ENCODE measurements around the gene CHIC2.
"Not testable (repeated sequence)": the region's sequence is repeated elsewhere in the genome, so short reads cannot be mapped to it uniquely, and the experiment has no call there.

Gene CHIC2

DNA sequence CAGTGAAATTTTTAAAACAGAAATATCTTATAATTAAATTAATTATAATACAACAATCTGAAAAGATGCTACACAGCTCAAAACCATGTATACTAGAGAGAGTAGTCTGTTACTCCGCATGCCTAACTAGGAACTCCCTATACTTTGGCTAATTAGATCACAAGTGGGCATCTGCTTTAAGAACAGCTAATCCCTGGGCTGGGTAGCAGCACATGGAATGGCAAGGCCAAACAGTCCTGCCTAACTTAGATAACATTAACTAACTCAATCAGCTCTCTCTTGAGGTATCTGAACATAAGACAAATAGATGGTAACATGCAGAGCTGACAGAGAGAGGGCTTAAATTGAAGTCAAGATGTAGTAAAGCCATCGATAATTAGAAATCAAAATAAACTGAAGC lies 9.9 kb downstream of the CHIC2 start:
- DNase-seq (ENCODE audit: insufficient read length) = no peak
- no peak for FAIRE-seq
- TF ChIP-seq TAF1 (IDR thresholded peaks at IDR 0.05; ENCODE audit: borderline replicate concordance, low read depth, low read length) (no peak), POLR2AphosphoS5 (IDR thresholded peaks at IDR 0.05; ENCODE audit: low read depth, low read length) (no peak), POLR2A (IDR thresholded peaks at IDR 0.05; ENCODE audit: low read depth, low read length) (no peak)

GRCh38 chr4:54053322-54053721 lies 11.1 kb downstream of the CHIC2 start:
- not testable (repeated sequence) for FAIRE-seq; DNase-seq (ENCODE audit: insufficient read length)

- no peak for FAIRE-seq
- no peak for DNase-seq (ENCODE audit: insufficient read length)
- no peak for TF ChIP-seq POLR2AphosphoS5 (IDR thresholded peaks at IDR 0.05; ENCODE audit: low read depth, low read length)
- no peak for TF ChIP-seq POLR2A (IDR thresholded peaks at IDR 0.05; ENCODE audit: low read depth, low read length)
- TF ChIP-seq TAF1 (IDR thresholded peaks at IDR 0.05; ENCODE audit: borderline replicate concordance, low read depth, low read length) = no peak
Observed at GRCh38 chr4:54050214-54050904, 14.0 kb downstream of the CHIC2 start.

GRCh38 chr4:54043630-54044029 lies 20.8 kb downstream of the CHIC2 start:
- not testable (repeated sequence) for FAIRE-seq; DNase-seq (ENCODE audit: insufficient read length)

DNA sequence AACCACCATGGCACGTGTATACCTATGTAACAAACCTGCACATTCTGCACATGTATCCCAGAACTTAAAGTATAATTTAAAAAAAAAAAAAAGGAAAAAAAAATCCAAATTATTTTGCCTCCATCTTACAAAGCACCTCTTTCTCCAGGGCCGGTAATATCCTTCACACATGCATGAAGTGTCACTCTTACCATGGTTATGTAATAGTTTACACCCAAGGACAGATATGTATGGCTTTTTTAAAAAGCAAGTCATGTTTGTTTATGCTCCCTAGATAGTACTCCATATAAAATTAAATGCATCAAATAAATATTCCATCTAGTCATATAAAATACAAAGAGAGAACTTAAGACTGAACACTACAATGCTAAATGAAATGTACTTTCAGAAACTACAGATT lies 22.5 kb downstream of the CHIC2 start:
- no peak for FAIRE-seq
- no peak for TF ChIP-seq TAF1 (IDR thresholded peaks at IDR 0.05; ENCODE audit: borderline replicate concordance, low read depth, low read length)
- TF ChIP-seq POLR2A (IDR thresholded peaks at IDR 0.05; ENCODE audit: low read depth, low read length) = no peak
- TF ChIP-seq POLR2AphosphoS5 (IDR thresholded peaks at IDR 0.05; ENCODE audit: low read depth, low read length) = no peak
- DNase-seq (ENCODE audit: insufficient read length) = no peak

- DNase-seq (ENCODE audit: insufficient read length) (no peak), FAIRE-seq (no peak)
- TF ChIP-seq TAF1 (IDR thresholded peaks at IDR 0.05; ENCODE audit: borderline replicate concordance, low read depth, low read length) (no peak), POLR2A (IDR thresholded peaks at IDR 0.05; ENCODE audit: low read depth, low read length) (no peak), POLR2AphosphoS5 (IDR thresholded peaks at IDR 0.05; ENCODE audit: low read depth, low read length) (no peak)
Observed at GRCh38 chr4:54041100-54041499, 23.3 kb downstream of the CHIC2 start.

GRCh38 chr4:54038056-54038455 lies 26.3 kb downstream of the CHIC2 start:
- TF ChIP-seq TAF1 (IDR thresholded peaks at IDR 0.05; ENCODE audit: borderline replicate concordance, low read depth, low read length) (no peak), POLR2A (IDR thresholded peaks at IDR 0.05; ENCODE audit: low read depth, low read length) (no peak), POLR2AphosphoS5 (IDR thresholded peaks at IDR 0.05; ENCODE audit: low read depth, low read length) (no peak)
- FAIRE-seq (no peak), DNase-seq (ENCODE audit: insufficient read length) (no peak)

DNA sequence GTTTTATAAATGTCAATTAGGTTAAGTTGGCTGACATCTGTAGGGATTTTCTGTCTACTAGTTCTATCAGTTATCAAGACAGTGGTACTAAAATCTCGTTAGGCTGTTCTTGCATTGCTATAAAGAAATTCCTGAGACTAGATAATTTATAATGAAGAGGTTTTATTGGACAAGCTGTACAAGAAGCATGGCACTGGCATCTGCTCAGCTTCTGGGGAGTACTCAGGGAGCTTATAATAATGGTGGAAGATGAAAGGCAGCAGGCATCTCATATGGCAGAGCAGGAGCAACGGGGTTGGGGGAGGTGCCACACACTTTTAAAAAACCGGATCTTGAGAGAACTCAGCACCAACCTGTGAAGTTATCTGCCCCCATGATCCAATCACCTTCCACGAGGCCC lies 28.2 kb downstream of the CHIC2 start:
- peak; percentile 44 for FAIRE-seq
- TF ChIP-seq POLR2A (IDR thresholded peaks at IDR 0.05; ENCODE audit: low read depth, low read length) (no peak), POLR2AphosphoS5 (IDR thresholded peaks at IDR 0.05; ENCODE audit: low read depth, low read length) (no peak), TAF1 (IDR thresholded peaks at IDR 0.05; ENCODE audit: borderline replicate concordance, low read depth, low read length) (no peak)
- no peak for DNase-seq (ENCODE audit: insufficient read length)

- TF ChIP-seq TAF1 (IDR thresholded peaks at IDR 0.05; ENCODE audit: borderline replicate concordance, low read depth, low read length) (no peak), POLR2AphosphoS5 (IDR thresholded peaks at IDR 0.05; ENCODE audit: low read depth, low read length) (no peak), POLR2A (IDR thresholded peaks at IDR 0.05; ENCODE audit: low read depth, low read length) (no peak)
- DNase-seq (ENCODE audit: insufficient read length) (no peak), FAIRE-seq (no peak)
Observed at GRCh38 chr4:54032558-54033135, 31.8 kb downstream of the CHIC2 start.

DNA sequence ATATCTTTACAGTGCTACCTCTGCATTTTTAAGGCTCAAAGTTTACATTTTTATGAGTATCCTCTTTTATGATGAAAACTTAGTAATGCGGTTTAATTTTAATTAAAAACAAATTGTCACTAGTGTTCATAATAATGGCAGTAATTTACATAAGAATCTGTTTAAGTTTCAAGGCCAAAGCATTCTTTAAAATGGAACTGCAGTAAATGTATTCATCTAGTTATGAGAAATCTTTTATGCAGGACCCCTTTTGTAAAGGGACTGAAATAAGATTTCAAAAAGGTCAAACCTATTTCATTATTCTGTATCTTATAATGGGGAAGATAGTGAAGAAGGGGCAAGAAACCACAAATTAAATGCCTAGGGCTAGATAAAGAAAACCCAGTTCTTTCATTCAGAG lies 37.1 kb downstream of the CHIC2 start:
- TF ChIP-seq POLR2A (IDR thresholded peaks at IDR 0.05; ENCODE audit: low read depth, low read length) (no peak), TAF1 (IDR thresholded peaks at IDR 0.05; ENCODE audit: borderline replicate concordance, low read depth, low read length) (no peak), POLR2AphosphoS5 (IDR thresholded peaks at IDR 0.05; ENCODE audit: low read depth, low read length) (no peak)
- no peak for FAIRE-seq

GRCh38 chr4:54025582-54025981 lies 38.8 kb downstream of the CHIC2 start:
- TF ChIP-seq POLR2A (IDR thresholded peaks at IDR 0.05; ENCODE audit: low read depth, low read length) (no peak), POLR2AphosphoS5 (IDR thresholded peaks at IDR 0.05; ENCODE audit: low read depth, low read length) (no peak), TAF1 (IDR thresholded peaks at IDR 0.05; ENCODE audit: borderline replicate concordance, low read depth, low read length) (no peak)
- FAIRE-seq = no peak
- DNase-seq (ENCODE audit: insufficient read length) = no peak

More for the DNA sequence above, 37.1 kb downstream of the CHIC2 start:
- no peak for DNase-seq (ENCODE audit: insufficient read length)

DNA sequence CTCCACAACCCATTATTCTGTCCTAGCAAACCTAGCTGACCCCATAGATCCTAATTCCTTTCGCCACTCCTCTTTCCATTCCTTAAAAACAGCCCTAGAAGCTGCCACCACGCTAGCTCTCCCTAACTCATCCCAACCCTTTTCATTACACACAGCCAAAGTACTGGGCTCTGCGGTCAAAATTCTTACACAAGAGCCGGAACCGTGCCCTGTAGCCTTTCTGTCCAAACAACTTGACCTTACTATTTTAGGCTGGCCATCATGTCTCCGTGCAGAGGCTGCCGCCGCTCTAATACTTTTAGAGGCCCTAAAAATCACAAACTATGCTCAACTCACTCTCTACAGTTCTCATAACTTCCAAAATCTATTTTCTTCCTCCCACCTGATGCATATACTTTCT lies 41.4 kb downstream of the CHIC2 start:
- DNase-seq (ENCODE audit: insufficient read length); FAIRE-seq: not testable (repeated sequence)

GRCh38 chr4:54017974-54018373 lies 46.4 kb downstream of the CHIC2 start:
- TF ChIP-seq POLR2A (IDR thresholded peaks at IDR 0.05; ENCODE audit: low read depth, low read length) (no peak), POLR2AphosphoS5 (IDR thresholded peaks at IDR 0.05; ENCODE audit: low read depth, low read length) (no peak), TAF1 (IDR thresholded peaks at IDR 0.05; ENCODE audit: borderline replicate concordance, low read depth, low read length) (no peak)
- DNase-seq (ENCODE audit: insufficient read length) (no peak), FAIRE-seq (no peak)

All from GM12892 (cell line).